GM20431 (cell line): ENCODE measurements around the gene RPP21.

Experiments used
- in situ Hi-C: fragments of 300-500 bp; cut with MseI, MboI; formaldehyde crosslinking; loops from one replicate; pipeline ENCODE4 v1.15.0; 2020; ENCODE audit warnings: low sequenced_read_pairs; ENCODE audit not compliant: unreplicated experiment

Gene RPP21

GRCh38 chr6:30328397-30328796 lies 16.6 kb upstream of the RPP21 start:
- in situ Hi-C loops, result no loop called here

- in situ Hi-C loops, result no loop called here
Measured at GRCh38 chr6:30329331-30329730, 15.6 kb upstream of the RPP21 start.

- in situ Hi-C loops, result no loop called here
Measured at GRCh38 chr6:30331981-30332380, 13.0 kb upstream of the RPP21 start.

- in situ Hi-C loops, result no loop called here
Measured at GRCh38 chr6:30334075-30334783, 10.7 kb upstream of the RPP21 start.

- in situ Hi-C loops, result no loop called here
Measured at GRCh38 chr6:30340589-30341054, 4.3 kb upstream of the RPP21 start.

GRCh38 chr6:30341218-30341617 lies 3.7 kb upstream of the RPP21 start:
- in situ Hi-C loops, result no loop called here

- in situ Hi-C loops, result no loop called here
Measured at GRCh38 chr6:30341728-30342127, 3.2 kb upstream of the RPP21 start.

GRCh38 chr6:30344191-30344867 lies 627 bp upstream of the RPP21 start:
- in situ Hi-C loops, result no loop called here

GRCh38 chr6:30345852-30346251 lies 896 bp downstream of the RPP21 start:
- in situ Hi-C loops, result no loop called here

- in situ Hi-C loops, result no loop called here
Measured at GRCh38 chr6:30348957-30349356, 4.0 kb downstream of the RPP21 start.

GRCh38 chr6:30349421-30350177 lies 4.6 kb downstream of the RPP21 start:
- in situ Hi-C loops, result no loop called here

GRCh38 chr6:30350524-30350923 lies 5.6 kb downstream of the RPP21 start:
- in situ Hi-C loops, result no loop called here

GRCh38 chr6:30352550-30352949 lies 7.6 kb downstream of the RPP21 start:
- in situ Hi-C loops, result no loop called here

GRCh38 chr6:30355281-30355680 lies 10.3 kb downstream of the RPP21 start:
- in situ Hi-C loops, result no loop called here

- in situ Hi-C loops, result no loop called here
Measured at GRCh38 chr6:30356536-30356935, 11.6 kb downstream of the RPP21 start.

GRCh38 chr6:30357678-30358540 lies 13.0 kb downstream of the RPP21 start:
- in situ Hi-C loops, result no loop called here

- in situ Hi-C loops, result no loop called here
Measured at GRCh38 chr6:30359276-30359675, 14.3 kb downstream of the RPP21 start.

- in situ Hi-C loops, result no loop called here
Measured at GRCh38 chr6:30360139-30360538, 15.2 kb downstream of the RPP21 start.

GRCh38 chr6:30361661-30362060 lies 16.7 kb downstream of the RPP21 start:
- in situ Hi-C loops, result no loop called here

- in situ Hi-C loops, result no loop called here
Measured at GRCh38 chr6:30363459-30363858, 18.5 kb downstream of the RPP21 start.
